GM21526 (cell line): ENCODE data around the gene WASF2.

Experiments
- ATAC-seq: cut with Tn5 transposase; IDR thresholded peaks from one replicate; pipeline ENCODE4 v1.9.1; 2021; ENCODE audit warnings: moderate library complexity; ENCODE audit not compliant: unreplicated experiment, low FRiP score

The WASF2 gene

DNA sequence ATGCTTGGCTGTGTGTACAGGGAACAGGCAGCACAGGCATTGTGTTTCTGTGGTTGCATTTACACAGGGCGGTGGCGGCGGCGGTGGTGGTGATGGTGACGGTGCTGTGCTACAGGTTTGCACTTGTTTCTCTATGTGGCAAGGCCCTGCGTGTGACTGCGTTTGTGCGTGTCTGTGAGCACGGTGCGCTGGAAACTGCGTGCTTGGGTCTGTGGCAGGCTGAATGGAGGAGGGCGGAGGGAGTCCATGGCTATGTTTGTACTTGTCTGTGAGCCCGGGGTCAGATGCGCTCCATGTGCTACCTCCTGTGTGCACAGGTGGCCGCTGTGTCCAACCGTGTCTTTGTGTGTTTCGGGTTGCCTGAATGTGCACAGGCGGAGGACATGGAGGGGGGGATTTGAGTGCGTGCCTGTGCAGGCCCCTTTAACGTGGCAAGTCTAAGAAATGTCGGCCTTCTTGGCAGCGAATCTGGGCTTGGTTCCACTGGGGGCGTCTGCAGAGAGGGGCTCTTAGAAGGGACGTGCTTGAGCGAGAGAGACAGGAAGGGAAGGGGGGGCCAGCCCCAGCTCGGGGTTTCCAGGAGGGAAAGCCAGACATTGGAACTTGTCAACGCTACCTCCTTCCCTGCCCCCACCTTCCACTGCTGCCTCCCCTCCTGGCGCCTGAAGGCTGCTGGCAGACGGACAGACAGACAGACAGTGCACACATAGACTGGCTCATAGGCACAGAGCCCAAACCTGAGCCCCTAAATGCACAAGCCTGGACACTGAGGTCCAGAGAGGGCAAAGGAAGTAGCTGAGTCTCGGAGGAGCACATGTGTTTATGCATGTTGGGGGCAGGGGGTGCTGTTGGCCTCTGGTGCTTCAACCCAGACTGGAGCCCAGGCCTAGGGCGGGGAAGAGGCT is 32.7 kb upstream of the WASF2 start:
- ATAC-seq: no peak

DNA sequence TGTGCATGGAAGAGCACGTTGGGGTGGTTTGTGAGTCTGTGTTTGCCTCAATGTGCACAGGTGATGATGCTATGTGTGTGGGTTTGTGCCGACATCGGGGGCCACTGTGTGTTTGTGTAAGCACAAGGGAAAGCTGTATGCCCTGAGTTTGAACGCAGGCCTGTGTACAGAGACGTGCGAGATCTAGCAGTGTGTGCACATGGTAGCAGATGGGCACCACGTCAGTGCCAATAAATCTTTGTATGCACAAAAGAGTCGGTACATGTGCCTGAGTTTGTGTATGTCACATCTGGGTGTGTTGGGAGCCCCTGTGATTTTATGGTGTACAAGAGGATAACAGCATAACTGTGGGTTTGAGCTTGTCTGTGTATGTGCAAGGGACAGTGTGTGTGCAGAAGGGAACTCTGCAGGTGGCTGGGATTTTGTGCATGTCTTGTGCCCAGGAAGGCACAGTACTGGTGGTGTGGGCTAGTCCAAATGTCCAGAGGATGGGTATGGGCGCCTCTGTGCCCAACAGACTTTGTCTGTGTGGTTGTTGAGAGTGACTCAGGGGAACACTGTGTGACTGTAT is 32.0 kb upstream of the WASF2 start:
- ATAC-seq: no peak

DNA sequence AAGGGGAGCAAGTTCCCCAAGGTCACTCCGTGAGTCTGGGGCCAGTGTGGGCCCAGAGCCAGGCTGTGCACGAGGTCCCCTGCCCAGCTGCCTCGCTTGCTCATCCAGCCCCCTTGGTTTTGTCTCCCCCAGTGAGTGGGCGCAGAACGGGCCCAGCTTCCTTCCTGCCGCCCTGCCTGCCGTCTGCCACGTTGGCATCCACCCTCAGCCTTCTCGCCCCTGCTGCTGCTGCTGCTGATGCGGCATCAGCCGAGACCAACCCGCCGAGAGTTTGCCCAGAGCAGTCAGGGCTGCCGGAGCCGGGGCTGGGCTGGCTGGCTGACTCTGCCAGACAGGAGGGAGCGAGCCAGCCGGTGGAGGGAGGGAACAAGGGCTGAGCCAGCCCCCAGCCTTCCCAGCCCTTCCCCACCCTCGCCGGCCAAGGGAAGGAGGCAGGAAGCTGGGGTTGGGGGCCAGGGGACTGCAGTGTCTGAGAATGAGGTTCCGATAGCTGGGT is 31.4 kb upstream of the WASF2 start:
- ATAC-seq: no peak

DNA sequence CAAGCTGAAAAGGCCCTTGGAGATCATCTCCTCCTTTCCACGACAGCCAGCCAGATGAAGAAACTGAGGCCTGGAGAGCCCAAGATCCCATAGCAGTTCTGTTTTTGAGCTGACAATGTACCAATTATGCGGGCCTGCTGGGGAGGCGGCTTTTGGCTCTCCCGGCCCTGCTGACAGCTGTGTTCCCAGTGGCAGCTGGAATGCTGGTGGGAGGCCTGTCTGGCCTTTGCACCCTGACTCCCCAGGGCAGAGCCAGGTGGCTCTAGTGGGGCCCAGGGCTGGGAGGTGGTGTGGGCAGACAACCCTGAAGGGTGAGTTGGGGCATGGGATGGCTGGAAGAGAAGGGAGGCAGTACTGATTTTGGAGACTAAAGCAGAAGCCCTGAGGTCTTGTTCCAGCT is 30.7 kb upstream of the WASF2 start:
- no peak for ATAC-seq

DNA sequence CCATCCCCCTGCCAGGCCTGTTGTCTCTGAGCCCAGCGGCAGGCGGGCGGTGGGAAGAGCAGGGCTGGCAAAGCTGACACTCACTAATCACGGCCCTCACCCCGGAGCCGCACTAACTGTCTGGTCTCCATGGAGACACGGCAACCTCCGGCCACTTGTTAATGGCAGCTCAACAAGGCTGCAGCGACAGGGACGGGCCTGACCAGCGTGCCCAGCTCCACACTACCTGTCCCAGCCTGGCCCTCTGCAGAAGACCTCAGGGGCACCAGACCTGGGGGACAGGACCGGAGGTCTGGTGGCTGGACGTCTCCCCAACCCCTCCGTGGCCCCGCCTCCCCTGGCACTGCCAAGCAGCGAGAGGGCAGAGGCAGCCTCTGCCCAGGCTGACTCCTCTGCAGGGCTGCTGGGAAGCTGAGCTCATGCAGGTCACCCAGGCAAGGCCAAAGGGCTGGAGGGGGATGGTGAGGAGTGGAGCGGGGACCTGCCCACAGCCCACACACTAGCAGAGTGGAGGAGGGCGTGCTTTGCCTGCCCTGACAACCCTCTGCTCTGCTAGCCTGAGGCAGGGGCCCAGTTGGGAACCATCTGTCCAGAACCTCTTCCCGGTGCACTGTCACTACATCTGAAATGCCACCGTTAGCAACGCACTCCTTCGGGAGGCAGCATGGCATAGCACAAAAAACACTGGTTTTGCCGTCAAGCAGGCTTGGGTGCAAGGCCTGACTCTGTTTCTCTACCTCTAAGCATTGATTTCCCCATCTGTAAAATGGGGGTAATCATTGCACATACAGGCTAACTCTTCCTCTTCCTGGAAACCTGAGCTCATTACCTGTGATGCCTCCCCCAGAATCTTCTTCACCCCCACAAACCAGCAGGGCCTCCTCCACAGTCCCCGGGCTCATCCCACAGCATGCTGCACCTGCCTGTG is 29.6 kb upstream of the WASF2 start:
- no peak for ATAC-seq

DNA sequence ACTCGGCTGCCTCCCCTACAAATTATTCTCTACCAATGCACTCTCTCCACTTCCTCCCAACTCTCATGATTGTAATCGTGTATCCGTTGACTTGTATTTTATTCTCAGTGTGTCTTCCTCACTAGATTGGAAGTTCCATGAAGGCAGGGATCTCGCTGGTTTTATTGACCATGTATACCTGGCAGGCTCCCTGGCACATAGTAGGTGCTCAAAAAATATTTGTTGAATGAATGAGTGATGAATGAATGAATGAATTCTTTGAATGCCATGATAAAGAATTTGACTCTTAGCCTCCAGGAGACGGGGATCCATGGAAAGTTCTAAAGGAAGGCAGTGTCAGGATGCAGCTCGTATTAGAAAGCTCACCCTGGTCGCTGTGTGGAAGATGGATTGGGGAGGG is 28.8 kb upstream of the WASF2 start:
- no peak for ATAC-seq

DNA sequence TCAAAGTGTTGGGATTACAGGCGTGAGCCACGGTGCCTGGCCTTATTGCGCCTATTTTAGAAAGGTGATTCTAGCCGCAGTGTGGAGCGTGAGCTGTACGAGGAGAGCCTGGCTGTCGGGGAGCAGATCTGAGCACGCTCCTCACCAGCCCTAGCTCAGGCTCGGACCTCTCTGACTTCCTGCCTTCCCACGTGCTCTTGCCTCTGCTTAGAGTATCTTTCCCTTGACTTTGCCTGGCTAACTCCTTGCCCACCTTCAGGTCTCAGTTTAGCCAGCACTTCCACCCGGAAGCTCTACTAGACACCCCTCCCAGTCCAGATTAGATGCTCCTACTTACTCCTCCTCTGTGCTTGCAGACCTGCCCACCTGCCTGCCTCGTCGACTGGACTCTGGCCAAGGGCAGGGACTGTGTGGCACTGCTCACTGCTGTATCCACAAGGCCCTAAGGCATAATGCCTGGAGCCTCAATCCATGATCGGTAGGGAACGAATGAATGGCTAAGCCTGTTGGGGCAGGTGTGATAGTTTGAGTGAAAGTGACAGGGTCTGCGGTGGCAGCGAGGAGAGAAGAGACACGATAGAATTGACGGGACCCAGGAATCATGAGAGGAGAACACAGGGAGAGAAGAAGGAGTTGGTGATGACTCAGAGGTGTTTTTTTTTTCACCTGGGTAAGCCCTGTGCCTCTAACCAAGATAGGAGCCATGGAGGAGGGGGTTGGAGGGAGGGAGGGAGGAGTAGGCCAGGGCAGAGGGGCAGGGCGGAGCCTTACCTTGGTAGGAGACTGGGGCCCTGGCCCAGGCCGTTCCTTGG is 28.1 kb upstream of the WASF2 start:
- no peak for ATAC-seq

DNA sequence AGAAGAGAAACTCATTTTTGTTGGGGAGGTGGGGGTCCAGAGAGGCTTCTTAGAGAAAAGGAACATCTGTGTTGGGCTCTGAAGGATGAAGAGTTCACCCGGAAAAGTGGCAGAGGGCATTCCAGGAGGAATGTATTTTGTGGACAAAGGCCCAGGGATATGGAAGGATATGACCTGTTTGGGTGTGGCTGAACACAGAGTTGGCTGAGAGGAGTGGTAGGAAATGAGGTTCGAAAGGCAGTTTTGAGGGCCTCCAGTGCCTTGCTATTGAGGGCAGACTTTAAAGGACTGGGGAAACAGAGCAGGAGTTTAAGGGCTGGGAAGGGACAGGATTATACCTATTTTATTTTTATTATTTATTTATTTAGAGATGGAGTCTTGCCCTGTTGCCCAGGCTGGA is 27.3 kb upstream of the WASF2 start:
- no peak for ATAC-seq

DNA sequence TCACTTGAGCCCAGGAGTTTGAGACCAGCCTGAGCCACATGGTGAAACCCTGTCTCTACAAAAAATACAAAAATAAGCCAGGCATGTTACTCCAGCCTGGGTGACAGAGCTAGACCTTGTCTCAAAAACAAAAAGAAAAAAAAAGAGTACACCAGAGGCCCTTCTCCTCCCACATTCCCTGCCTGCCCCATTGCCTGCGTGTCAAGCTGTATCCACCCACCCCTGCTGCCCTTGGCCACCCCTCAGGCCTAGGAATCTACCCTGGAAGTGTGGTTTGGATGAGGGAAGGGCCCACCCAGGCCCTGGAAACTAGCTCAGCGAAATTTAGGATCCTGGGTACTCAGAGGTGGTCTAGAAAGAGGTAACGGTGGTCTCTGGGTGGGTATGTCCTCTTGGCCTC is 25.7 kb upstream of the WASF2 start:
- ATAC-seq: no peak

DNA sequence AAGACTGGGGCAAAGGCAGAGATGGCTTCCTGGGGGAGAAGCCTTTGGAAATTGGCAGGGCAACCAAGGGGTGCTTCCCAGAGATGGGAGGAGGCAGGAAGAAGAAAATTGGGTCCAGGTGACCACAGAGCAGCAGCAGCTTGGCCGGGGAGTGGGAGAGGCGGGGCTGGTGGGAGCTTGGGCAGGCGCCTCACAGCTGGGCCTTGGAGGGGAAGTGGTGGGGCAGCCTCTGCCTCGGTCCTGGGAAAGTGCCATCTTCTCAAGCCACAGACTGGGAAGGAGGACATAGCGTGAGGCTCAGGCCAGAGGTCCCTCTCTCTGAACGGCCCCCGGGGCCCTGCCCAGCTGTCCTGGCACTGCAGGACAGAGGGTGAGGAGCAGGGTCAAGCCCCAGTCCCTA is 24.0 kb upstream of the WASF2 start:
- no peak for ATAC-seq

DNA sequence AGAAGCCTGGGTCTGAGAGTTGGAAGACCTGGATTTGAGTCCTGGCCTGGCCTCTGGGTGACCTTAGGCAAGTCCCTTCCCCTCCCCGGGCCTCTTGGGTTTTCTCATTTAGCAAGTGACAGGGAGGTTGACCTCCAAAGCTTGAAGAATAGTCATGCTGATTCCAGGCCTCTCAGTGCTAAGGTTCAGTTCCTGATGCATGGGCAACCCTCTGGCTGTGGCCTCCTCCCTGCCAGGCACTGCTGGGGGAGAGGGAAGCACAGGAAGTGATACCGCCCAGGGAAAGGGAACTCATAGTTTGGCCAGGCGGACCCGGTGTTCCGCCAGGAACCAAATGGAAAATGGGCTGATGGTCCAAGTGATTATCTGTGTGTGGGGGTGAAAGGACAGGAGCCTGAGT is 23.6 kb upstream of the WASF2 start:
- ATAC-seq: no peak

DNA sequence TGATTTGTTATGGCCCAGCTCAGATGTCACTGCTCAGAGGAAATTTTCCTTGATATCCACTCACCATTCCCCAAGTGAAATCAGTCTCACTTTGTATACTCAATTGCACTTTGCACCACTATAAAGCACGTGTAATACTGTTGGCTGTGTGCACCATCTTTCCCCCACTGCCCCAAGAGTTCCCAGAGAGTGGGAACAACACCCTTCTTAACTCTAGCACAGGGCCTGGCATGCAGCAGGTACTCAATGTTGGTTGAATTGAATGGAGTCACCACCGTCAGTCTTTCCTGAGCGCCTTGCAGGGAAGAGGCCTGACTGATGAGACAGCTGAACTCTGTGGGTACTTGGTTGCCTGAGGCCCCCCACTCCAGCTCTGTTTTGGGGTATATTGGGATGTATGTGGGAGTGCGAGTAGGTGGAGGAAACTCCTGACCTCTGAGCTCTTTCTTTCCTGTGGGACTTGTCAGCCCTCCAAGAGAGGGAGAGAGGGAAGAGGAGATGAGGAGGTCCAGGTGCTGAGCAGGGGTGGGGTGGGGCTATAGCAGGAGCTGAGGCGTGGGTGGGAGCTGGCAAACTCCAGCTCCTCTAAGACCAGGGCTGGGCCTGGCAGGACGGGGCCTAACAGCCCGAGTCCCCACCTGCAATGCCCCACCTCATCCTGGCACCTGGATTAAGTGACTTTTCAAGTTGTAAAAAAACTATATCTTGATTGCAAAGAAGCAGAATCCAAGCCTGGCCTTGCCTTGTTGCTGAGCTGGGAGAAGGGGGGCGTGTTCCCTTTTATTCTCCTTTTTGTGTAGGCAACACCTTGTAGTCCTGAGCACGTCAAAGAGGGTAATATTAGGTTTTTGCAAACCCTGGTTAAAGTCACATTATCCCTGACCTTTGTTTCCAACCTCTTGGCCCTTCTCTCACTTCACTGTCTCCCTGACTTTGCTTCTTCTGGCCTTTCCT is 19.4 kb upstream of the WASF2 start:
- ATAC-seq: no peak

DNA sequence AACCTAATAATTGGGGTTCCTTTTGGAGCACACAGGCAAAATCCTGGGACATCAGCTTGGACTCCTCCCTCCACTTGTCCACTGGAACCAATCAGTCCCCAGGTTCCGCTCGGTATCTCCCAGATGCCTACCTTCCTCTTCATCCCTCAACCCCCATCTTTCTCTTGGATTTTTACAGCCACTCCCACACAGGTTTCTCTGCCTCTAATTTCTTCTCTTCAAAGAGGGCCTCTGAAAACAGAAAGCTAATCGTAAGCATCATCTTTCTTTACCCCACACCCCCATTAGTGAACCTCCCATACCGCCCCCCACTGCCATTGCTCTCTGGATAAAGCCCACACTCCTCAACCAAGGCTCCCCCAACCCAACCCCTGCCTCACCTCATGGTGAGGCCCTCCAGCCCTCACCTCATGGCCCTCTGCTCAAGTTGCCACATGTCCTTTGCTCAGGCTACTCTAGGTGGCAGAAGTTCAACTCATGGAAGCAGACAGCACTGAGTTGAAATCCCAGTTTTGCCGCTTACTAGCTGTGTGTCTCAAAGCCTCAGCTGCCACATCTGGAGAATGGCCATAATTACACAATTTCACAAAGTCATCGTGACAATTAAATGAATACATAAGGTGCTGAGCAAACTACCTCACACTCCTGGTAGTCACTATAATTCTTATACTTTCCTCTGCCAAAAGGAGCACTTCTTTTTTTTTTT is 18.1 kb upstream of the WASF2 start:
- no peak for ATAC-seq

DNA sequence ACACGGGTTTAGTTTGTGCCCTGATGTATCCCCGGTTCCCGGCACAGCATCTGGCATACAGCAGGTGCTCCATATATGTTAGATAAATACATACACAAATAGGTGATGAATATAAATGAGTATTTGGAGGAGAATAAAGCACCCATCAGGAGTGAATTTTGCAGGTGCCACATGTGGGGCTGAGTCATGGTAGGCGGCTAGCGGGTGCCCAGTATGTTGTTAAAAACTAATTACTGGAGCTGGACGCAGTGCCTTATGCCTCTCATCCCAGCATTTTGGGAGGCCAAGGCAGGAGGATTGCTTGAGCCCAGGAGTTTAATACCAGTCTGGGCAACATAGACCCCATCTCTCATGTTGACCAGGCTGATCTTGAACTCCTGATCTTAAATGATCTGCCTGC is 16.7 kb upstream of the WASF2 start:
- no peak for ATAC-seq

DNA sequence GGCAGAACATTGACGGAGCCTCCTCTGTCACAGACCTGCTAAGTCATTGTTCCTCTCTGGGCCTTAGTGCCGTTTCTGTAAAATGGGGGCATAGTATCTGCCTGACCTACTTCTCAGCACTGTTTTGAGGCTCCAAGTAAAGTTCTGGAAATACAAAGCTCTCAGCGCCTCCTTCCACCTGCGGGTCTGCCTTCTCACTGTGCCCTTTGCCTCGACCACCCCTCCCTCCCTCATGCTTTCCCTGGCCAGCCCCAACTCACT is 15.4 kb upstream of the WASF2 start:
- no peak for ATAC-seq

DNA sequence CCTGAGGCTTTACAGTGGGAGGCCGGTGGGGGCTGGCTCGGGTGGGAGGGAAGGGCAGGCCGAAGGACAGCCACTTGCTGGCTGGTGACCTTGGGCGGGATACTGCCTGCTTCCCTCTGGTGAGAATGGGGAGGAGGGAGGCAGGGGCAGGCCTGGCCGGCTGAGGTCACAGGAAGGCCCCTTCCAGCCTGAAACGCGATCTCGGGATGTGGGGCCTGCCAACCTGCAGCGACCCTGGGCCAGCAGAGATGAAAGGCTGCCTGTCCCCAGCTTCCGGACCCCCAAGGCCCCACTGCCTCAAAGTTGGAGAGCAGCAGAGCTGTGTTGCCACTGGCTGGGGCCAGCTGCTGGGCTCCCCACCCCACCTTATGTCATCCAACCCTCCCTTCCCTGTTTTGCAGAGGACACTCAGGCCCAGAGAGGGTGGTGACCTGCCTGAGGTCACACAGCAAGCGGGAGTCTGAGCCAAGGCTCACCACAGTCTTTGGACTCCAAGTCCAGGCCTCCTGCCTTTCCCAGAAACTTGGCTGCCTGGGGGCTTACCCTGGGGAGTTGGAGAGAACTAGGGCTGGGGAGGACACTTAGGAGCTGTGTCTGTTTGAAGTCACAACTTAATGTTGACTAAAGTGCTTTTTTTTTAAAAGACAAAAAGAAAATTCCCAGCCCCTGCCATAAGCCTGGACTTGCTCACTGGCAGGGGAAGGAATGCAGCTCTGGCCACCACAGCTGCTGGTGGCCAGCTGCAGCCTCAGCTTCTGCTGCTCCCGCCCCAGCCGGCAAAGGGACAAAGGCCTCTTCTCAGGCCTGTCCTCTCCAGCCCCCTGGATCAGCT is 14.8 kb upstream of the WASF2 start:
- no peak for ATAC-seq

DNA sequence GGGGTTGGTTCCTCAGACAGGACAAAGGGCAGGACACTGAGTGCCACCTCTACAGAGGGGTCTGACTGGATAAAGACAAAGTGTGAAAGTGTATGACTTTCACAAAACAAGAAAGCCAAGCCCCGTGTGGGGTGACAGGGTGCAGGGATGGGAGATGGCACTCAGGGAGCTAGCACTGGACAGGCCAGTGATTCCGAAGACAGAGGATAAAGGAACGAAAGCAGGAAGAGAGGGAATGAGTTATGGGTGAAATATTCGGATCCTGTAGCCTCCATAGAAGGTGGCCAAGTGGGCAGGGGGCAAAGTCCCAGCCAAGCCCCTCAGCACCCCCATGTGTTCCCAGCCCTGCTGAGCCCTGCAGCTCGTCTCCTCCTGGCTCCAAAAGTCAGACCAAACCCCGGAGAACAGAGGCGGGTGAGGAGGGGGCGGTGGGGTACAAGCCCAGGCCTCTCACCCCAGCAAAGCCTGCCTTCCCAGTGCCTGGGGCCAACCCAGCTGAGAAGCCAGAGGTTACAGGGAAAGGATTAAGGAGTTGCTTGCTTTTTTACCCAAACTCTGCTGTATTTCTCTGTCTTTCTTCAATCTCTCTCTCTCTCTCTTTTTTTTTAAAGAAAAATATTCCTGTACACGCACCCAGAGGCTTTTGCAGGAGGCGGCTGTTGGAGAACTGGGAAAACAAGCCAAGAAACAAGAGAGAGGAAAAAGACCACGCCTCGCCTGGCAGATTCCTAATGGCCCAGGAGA is 14.0 kb upstream of the WASF2 start:
- ATAC-seq: no peak
